ENCODE results near the gene VMA21.

VMA21 gene, protein sequence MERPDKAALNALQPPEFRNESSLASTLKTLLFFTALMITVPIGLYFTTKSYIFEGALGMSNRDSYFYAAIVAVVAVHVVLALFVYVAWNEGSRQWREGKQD

DNA sequence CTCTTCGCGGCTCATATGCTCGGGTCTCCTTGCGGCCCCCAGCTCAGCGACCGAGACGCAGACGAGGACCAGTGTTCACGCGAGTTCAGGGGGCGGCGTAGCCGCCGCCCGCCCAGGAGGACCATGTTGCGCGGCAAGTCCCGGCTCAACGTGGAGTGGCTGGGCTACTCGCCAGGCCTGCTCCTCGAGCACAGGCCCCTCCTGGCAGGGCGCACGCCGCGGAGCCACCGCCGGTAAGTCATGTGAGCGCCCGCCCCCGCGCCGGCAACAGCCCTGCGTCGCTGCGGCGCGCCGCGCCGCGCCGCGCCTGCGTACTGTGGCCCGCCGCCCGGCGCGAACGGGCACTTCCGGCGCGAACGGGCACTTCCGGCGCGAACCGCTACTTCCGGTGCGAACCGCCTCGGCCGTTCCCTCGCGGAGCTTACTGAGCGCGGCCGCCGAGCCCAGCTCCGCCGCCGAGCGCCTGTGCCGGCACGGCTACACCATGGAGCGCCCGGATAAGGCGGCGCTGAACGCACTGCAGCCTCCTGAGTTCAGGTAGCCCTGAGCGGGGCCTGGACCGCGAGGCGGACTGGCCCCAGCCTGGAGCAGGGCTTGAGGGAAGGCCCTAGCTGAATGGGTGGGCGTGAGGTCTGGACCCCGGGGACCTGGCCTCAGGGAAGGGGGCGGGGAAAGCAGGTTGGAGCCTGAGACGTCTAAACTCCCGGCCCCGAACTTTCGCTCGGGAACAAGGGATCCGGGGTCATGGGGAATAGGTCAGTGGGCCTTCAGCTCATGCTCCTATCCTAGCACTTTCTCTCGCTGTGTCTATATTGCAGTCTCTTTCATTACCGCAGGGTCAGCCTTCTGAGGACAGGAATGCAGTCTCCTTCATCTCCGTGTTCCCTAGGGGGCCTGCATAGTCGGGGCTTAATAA lies at the start of gene VMA21:
Gene VMA21, plus strand, starts transcription at position 382 of the 916 bp plus-strand sequence. Its CDS starts 103 bp downstream, at position 485.
- peak within 1 kb of the TSS; percentile 61 for H3K4me2 ChIP-seq (ENCODE audit: low read depth, low read length)
- peak within 1 kb of the TSS; percentile 87 for H3K27ac ChIP-seq (ENCODE audit: low read length)
- peak; percentile 81 for DNase-seq
- peak within 1 kb of the TSS; percentile 85 for H3K4me3 ChIP-seq (ENCODE audit: low read length)
- TF ChIP-seq EZH2 (optimal IDR thresholded peaks at IDR 0.05; ENCODE audit: low read depth, low read length) (no peak), EZH2phosphoT487 (IDR thresholded peaks at IDR 0.05; ENCODE audit: low read length) (no peak)
- TF ChIP-seq, protein P1, sequence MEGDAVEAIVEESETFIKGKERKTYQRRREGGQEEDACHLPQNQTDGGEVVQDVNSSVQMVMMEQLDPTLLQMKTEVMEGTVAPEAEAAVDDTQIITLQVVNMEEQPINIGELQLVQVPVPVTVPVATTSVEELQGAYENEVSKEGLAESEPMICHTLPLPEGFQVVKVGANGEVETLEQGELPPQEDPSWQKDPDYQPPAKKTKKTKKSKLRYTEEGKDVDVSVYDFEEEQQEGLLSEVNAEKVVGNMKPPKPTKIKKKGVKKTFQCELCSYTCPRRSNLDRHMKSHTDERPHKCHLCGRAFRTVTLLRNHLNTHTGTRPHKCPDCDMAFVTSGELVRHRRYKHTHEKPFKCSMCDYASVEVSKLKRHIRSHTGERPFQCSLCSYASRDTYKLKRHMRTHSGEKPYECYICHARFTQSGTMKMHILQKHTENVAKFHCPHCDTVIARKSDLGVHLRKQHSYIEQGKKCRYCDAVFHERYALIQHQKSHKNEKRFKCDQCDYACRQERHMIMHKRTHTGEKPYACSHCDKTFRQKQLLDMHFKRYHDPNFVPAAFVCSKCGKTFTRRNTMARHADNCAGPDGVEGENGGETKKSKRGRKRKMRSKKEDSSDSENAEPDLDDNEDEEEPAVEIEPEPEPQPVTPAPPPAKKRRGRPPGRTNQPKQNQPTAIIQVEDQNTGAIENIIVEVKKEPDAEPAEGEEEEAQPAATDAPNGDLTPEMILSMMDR (IDR thresholded peaks at IDR 0.05; ENCODE audit: low read length): no peak
- no peaks in the 10 kb centered on the region for H3K9me3 ChIP-seq (replicated peaks; ENCODE audit: insufficient read depth, low read length)
- peak within 1 kb of the TSS; percentile 56 for H2AFZ ChIP-seq (ENCODE audit: low read length)
- no peaks in the 10 kb centered on the region for H3K9me2 ChIP-seq (replicated peaks; ENCODE audit: insufficient read depth, low read length)
- no peaks in the 10 kb centered on the region for H4K20me1 ChIP-seq (ENCODE audit: insufficient read depth, low read length)
- peaks cover 50% of the 10 kb centered on the region for H3K79me2 ChIP-seq (ENCODE audit: low read length)
- peak within 1 kb of the TSS; percentile 85 for H3K9ac ChIP-seq (ENCODE audit: low read length)
- H3K27me3 ChIP-seq (replicated peaks; ENCODE audit: insufficient read depth, low read length): no peaks in the 10 kb centered on the region
- no peaks in the 10 kb centered on the region for H3F3A ChIP-seq (ENCODE audit: insufficient read depth, low read length)
- peaks cover 6% of the 10 kb centered on the region; the same call in 1 of the 2 replicates for H3K4me1 ChIP-seq (ENCODE audit: low read length)
- no peaks in the 10 kb centered on the region for H3K36me3 ChIP-seq (replicated peaks; ENCODE audit: insufficient read depth, low read length)

DNA sequence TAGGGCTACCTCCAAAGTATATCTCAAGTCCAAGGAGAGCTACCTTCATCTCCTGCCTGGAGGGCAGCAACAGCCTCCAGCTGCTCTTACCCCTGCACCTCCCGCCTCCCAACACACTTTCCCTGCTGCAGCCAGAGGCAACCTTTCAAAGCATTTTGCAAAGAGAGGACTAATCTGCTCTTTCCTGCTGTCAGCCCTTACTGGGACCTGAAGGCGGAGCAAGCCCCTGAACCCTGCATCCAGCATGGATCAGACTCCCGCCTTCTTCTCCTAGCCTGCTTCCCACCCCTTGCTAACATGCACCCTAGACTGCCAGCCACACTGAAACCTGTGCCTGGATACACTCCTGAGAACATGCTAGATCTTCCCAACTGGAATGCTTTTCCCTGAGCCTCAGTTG lies 37.7 kb upstream of the VMA21 start:
- TF ChIP-seq, protein P1 (IDR thresholded peaks at IDR 0.05; ENCODE audit: low read length): no peak
- TF ChIP-seq EZH2 (optimal IDR thresholded peaks at IDR 0.05; ENCODE audit: low read depth, low read length) (no peak), EZH2phosphoT487 (IDR thresholded peaks at IDR 0.05; ENCODE audit: low read length) (no peak)
- no peak for DNase-seq
- Histone ChIP-seq H3K4me3 (ENCODE audit: low read length) (no peak overlapping the region), H3K4me1 (ENCODE audit: low read length) (peaks cover 5% of the 10 kb centered on the region; the same call in 1 of the 2 replicates), H4K20me1 (ENCODE audit: insufficient read depth, low read length) (no peaks in the 10 kb centered on the region), H3K79me2 (ENCODE audit: low read length) (no peaks in the 10 kb centered on the region), H3K9me2 (replicated peaks; ENCODE audit: insufficient read depth, low read length) (no peaks in the 10 kb centered on the region), H3F3A (ENCODE audit: insufficient read depth, low read length) (no peaks in the 10 kb centered on the region), H3K36me3 (replicated peaks; ENCODE audit: insufficient read depth, low read length) (no peaks in the 10 kb centered on the region), H3K4me2 (ENCODE audit: low read depth, low read length) (no peak overlapping the region), H3K27ac (ENCODE audit: low read length) (no peak overlapping the region), H2AFZ (ENCODE audit: low read length) (no peak overlapping the region), H3K9ac (ENCODE audit: low read length) (no peak overlapping the region), H3K9me3 (replicated peaks; ENCODE audit: insufficient read depth, low read length) (no peaks in the 10 kb centered on the region), H3K27me3 (replicated peaks; ENCODE audit: insufficient read depth, low read length) (no peaks in the 10 kb centered on the region)

DNA sequence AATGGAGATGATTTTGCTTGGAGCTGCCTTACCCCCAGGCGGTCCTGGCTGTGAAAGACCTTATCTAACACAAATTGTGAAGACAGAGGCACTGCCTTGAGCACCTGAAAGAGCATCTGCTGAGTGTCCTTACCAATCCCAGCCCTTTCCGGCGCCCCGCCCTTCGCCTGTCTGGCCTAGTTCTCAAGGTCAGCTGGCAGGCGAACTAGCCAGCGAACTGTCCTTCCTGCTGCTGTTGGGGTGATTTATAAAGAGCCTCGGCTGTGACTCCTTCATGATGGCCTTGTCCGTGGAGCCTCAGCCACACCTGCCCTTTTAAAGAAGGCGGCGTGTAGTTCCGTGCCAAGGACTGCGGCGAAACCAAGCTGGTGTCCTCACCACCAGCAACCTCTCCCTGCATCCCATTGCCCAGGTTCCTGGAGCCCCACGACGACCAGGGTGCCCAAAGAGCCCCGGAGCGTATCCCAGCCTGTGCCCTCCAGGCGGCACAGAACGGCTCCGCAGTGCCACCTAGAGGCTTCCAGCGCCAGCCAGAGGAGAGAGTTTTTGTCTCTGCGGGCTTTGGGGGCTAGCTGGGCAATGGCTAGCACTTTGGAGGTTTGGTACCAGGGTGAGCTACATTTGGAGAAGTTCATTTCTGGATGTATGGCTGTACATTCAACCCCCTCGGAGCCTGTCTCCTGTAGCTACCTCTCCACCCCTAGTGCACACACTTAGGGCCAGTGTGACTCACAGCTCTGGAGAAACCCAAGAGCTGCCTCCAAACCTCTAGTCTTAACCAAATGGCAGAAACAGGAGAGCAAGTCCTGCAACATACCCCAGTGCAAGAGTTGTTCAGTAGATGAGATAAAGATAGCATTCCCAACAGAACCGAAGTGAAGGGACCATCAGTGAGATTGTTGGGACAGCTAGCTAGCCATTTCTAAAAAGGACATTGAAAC lies 36.8 kb upstream of the VMA21 start:
- H4K20me1 ChIP-seq (ENCODE audit: insufficient read depth, low read length): no peaks in the 10 kb centered on the region
- peak; percentile 39 for DNase-seq
- peak overlapping the region; percentile 58; the same call in 1 of the 2 replicates for H3K4me2 ChIP-seq (ENCODE audit: low read depth, low read length)
- no peaks in the 10 kb centered on the region for H3F3A ChIP-seq (ENCODE audit: insufficient read depth, low read length)
- peak overlapping the region; percentile 62 for H2AFZ ChIP-seq (ENCODE audit: low read length)
- no peak overlapping the region for H3K9ac ChIP-seq (ENCODE audit: low read length)
- no peak for TF ChIP-seq EZH2 (optimal IDR thresholded peaks at IDR 0.05; ENCODE audit: low read depth, low read length)
- TF ChIP-seq EZH2phosphoT487 (IDR thresholded peaks at IDR 0.05; ENCODE audit: low read length): no peak
- TF ChIP-seq, protein P1 (IDR thresholded peaks at IDR 0.05; ENCODE audit: low read length): peak; percentile 69
- H3K4me3 ChIP-seq (ENCODE audit: low read length): peak overlapping the region; percentile 47; the same call in 1 of the 2 replicates
- H3K79me2 ChIP-seq (ENCODE audit: low read length): no peaks in the 10 kb centered on the region
- H3K27me3 ChIP-seq (replicated peaks; ENCODE audit: insufficient read depth, low read length): no peaks in the 10 kb centered on the region
- no peaks in the 10 kb centered on the region for H3K36me3 ChIP-seq (replicated peaks; ENCODE audit: insufficient read depth, low read length)
- H3K4me1 ChIP-seq (ENCODE audit: low read length): peaks cover 5% of the 10 kb centered on the region; the same call in 1 of the 2 replicates
- H3K9me3 ChIP-seq (replicated peaks; ENCODE audit: insufficient read depth, low read length): no peaks in the 10 kb centered on the region
- no peak overlapping the region for H3K27ac ChIP-seq (ENCODE audit: low read length)
- no peaks in the 10 kb centered on the region for H3K9me2 ChIP-seq (replicated peaks; ENCODE audit: insufficient read depth, low read length)
